GM23338 (cell line): Measurements from ENCODE around the gene TMEM250. TPM values are rescaled to one million over a fixed set of nuclear protein-coding genes. Genes with fewer than 3 reads are reported as not detected.

Experiments
- ATAC-seq: fragments of 200-7000 bp; cut with Tn5 transposase; 3 replicates; pipeline ENCODE4 v1.9.1; 2020
- DNase-seq: peaks from one replicate; pipeline ENCODE4 v3.0.0-alpha.2; 2015; ENCODE audit warnings: low spot score
- H2AFZ ChIP-seq: fragments of 200-600 bp; sonication (generic); 2 replicates; pipeline ENCODE4 v1.8.0; 2016; ENCODE audit warnings: antibody characterized with exemption, mild to moderate bottlenecking, moderate library complexity
- H3F3A ChIP-seq: fragments of 200-600 bp; sonication (generic); replicated peaks from 2 replicates; pipeline ENCODE4 v1.8.0; 2017; ENCODE audit warnings: antibody characterized with exemption, mixed run types, low read depth
- H3K27ac ChIP-seq: fragments of 200-600 bp; sonication (generic); 2 replicates; pipeline ENCODE4 v1.6.1; 2016; ENCODE audit warnings: low read depth
- H3K27me3 ChIP-seq: fragments of 200-600 bp; sonication (generic); 2 replicates; pipeline ENCODE4 v1.8.0; 2016; ENCODE audit warnings: mild to moderate bottlenecking, mixed run types, moderate library complexity; ENCODE audit not compliant: insufficient read depth
- H3K36me3 ChIP-seq: fragments of 200-600 bp; sonication (generic); 2 replicates; pipeline ENCODE4 v1.8.0; 2016; ENCODE audit warnings: mild to moderate bottlenecking; ENCODE audit not compliant: insufficient read depth
- H3K4me1 ChIP-seq: fragments of 200-600 bp; sonication (generic); 2 replicates; pipeline ENCODE4 v1.8.0; 2016; ENCODE audit warnings: mild to moderate bottlenecking, moderate library complexity; ENCODE audit not compliant: insufficient read depth
- H3K4me2 ChIP-seq: fragments of 200-600 bp; sonication (generic); 2 replicates; pipeline ENCODE4 v1.7.1; 2017; ENCODE audit warnings: mixed run types
- H3K4me3 ChIP-seq: fragments of 200-600 bp; sonication (generic); 2 replicates; pipeline ENCODE4 v1.6.1; 2016; ENCODE audit warnings: mixed run types
- H3K79me2 ChIP-seq: fragments of 200-600 bp; sonication (generic); replicated peaks from 2 replicates; pipeline ENCODE4 v1.8.0; 2017; ENCODE audit warnings: mild to moderate bottlenecking; ENCODE audit not compliant: insufficient read depth
- H3K9me2 ChIP-seq: fragments of 200-600 bp; sonication (generic); 2 replicates; pipeline ENCODE4 v1.8.0; 2017; ENCODE audit not compliant: insufficient read depth
- H4K20me1 ChIP-seq: fragments of 200-600 bp; sonication (generic); replicated peaks from 2 replicates; pipeline ENCODE4 v1.8.0; 2017; ENCODE audit warnings: mild to moderate bottlenecking; ENCODE audit not compliant: insufficient read depth
- H3K27ac Mint-ChIP-seq: 2 replicates; pipeline ENCODE4 v1.8.0; 2020; ENCODE audit warnings: inconsistent platforms, mild to moderate bottlenecking, moderate library complexity, mixed read lengths
- H3K27me3 Mint-ChIP-seq: 3 replicates; pipeline ENCODE4 v1.8.0; 2022; ENCODE audit warnings: low read depth, mild to moderate bottlenecking, moderate library complexity, mixed read lengths, inconsistent platforms; ENCODE audit not compliant: insufficient read depth, poor library complexity
- H3K36me3 Mint-ChIP-seq: 3 replicates; pipeline ENCODE4 v1.8.0; 2021; ENCODE audit warnings: low read depth, mild to moderate bottlenecking, inconsistent platforms, moderate library complexity, mixed read lengths
- H3K4me1 Mint-ChIP-seq: 3 replicates; pipeline ENCODE4 v1.8.0; 2020; ENCODE audit warnings: mild to moderate bottlenecking, inconsistent platforms, mixed read lengths
- H3K4me3 Mint-ChIP-seq: 3 replicates; pipeline ENCODE4 v1.8.0; 2021; ENCODE audit warnings: moderate library complexity, mild to moderate bottlenecking, inconsistent platforms, mixed read lengths
- H3K9me3 Mint-ChIP-seq: 3 replicates; pipeline ENCODE4 v1.8.0; 2020; ENCODE audit warnings: moderate library complexity, mild to moderate bottlenecking, inconsistent platforms, mixed read lengths
- CREB1 ChIP-seq: fragments of 250-450 bp; sonication (Bioruptor Pico); IDR thresholded peaks from 2 replicates; pipeline ENCODE4 v1.5.0; 2020; ENCODE audit warnings: low read depth, mild to moderate bottlenecking, moderate library complexity
- EZH2 ChIP-seq: fragments of 200-600 bp; sonication (generic); IDR thresholded peaks from one replicate; pipeline ENCODE4 v1.8.0; 2017; ENCODE audit warnings: antibody characterized with exemption, mild to moderate bottlenecking, low read depth; ENCODE audit not compliant: unreplicated experiment
- EZH2phosphoT487 ChIP-seq: fragments of 200-600 bp; sonication (generic); IDR thresholded peaks from one replicate; pipeline ENCODE4 v1.8.1; 2018; ENCODE audit warnings: antibody characterized with exemption; ENCODE audit not compliant: unreplicated experiment
- NANOG ChIP-seq: IDR thresholded peaks from 2 replicates; pipeline ENCODE4 v1.6.1; 2016; ENCODE audit warnings: antibody characterized with exemption, borderline replicate concordance
- POLR2AphosphoS5 ChIP-seq: IDR thresholded peaks from 2 replicates; pipeline ENCODE4 v1.6.1; 2016; ENCODE audit warnings: antibody characterized with exemption, low read depth
- STAT1 ChIP-seq: IDR thresholded peaks from one replicate; pipeline ENCODE4 v1.6.1; 2016; ENCODE audit warnings: antibody characterized with exemption; ENCODE audit not compliant: unreplicated experiment
- ZNF331 ChIP-seq: fragments of 250-450 bp; sonication (Bioruptor Pico); IDR thresholded peaks from 2 replicates; pipeline ENCODE4 v1.5.0; 2020; ENCODE audit warnings: low read depth, mild to moderate bottlenecking, moderate library complexity
- ZNF462 ChIP-seq: fragments of 250-450 bp; sonication (Bioruptor Pico); IDR thresholded peaks from 2 replicates; pipeline ENCODE4 v1.5.0; 2020; ENCODE audit warnings: mild to moderate bottlenecking, moderate library complexity
- polyA plus RNA-seq: library from polyadenylated mRNA; unstranded; fragments of >200 nt; fragmentation: Nextera tagmentation; extraction: Ambion mirVana; gene quantifications from 2 replicates; pipeline ENCODE4 v1.2.1, GENCODE V29; 2016
- total RNA-seq: library from RNA; depleted of rRNA; stranded (reverse); fragments of >200 nt; shearing (Covaris generic); gene quantifications from 2 replicates; pipeline ENCODE4 v1.2.3, GENCODE V29; 2014

The TMEM250 gene
- total and polyA plus RNA-seq, 2 experiments from 2014 or later: 12.2 to 39.2 TPM

- peaks cover 20% of the 10 kb centered on the region for H3K27me3 Mint-ChIP-seq
- no peaks in the 10 kb centered on the region; the same call in 1 of the 2 replicates for H4K20me1 ChIP-seq
- no peak overlapping the region for H3K4me2 ChIP-seq
- no peaks in the 10 kb centered on the region for H3F3A ChIP-seq
- H3K9me2 ChIP-seq: peaks cover 4% of the 10 kb centered on the region; the same call in 1 of the 2 replicates
- no peak overlapping the region; the same call in 2 of the 3 replicates for H3K4me3 Mint-ChIP-seq
- TF ChIP-seq ZNF462: no peak
- TF ChIP-seq POLR2AphosphoS5: no peak
- TF ChIP-seq STAT1: no peak
- TF ChIP-seq ZNF331 (CRISPR knock-in tag): no peak
- no peak for TF ChIP-seq NANOG
- no peak for TF ChIP-seq EZH2
- no peak for TF ChIP-seq CREB1 (CRISPR knock-in tag)
- no peak for TF ChIP-seq EZH2phosphoT487
- H3K4me1 Mint-ChIP-seq: no peaks in the 10 kb centered on the region; the same call in 1 of the 3 replicates
- no peak for DNase-seq
- no peak overlapping the region for H2AFZ ChIP-seq
- ATAC-seq: no peak
- no peaks in the 10 kb centered on the region for H3K36me3 ChIP-seq
- H3K4me1 ChIP-seq: no peaks in the 10 kb centered on the region
- H3K27ac ChIP-seq: no peak overlapping the region
- H3K36me3 Mint-ChIP-seq: no peaks in the 10 kb centered on the region
- H3K79me2 ChIP-seq: no peaks in the 10 kb centered on the region
- no peak overlapping the region for H3K27ac Mint-ChIP-seq
- H3K27me3 ChIP-seq: no peaks in the 10 kb centered on the region
- H3K9me3 Mint-ChIP-seq: no peaks in the 10 kb centered on the region
- H3K4me3 ChIP-seq: no peak overlapping the region
Observed at GRCh38 chr9:136124976-136125692, 6.5 kb upstream of the TMEM250 start.
